Activated T-helper 2 cell treated with anti-CD3 and anti-CD28 coated beads, Interferon-gamma antibody, Interleukin-2, Interleukin-4, amounts not matched to agents 10 μg/mL and 5 μg/mL and 100 μg/mL, durations not matched to agents 14 hours and 24 hours and 36 hours (primary cell): ENCODE data around the gene SIGLEC11. TPM values are rescaled to one million over a fixed set of nuclear protein-coding genes. Genes with fewer than 3 reads are reported as not detected.
A peak's percentile ranks its signal among the peaks of the same experiment; 100 is the strongest.

ENCODE experiments used
- DNase-seq: peaks from one replicate; pipeline ENCODE4 v3.0.0; 2021; ENCODE audit warnings: low spot score
- H3K27ac Mint-ChIP-seq: one replicate; pipeline ENCODE4 v1.8.0; 2021; ENCODE audit warnings: mixed read lengths
- H3K27me3 Mint-ChIP-seq: one replicate; pipeline ENCODE4 v1.8.0; 2021; ENCODE audit warnings: low read depth, mixed read lengths
- H3K36me3 Mint-ChIP-seq: one replicate; pipeline ENCODE4 v1.8.0; 2021; ENCODE audit warnings: low read depth, mixed read lengths
- H3K4me1 Mint-ChIP-seq: one replicate; pipeline ENCODE4 v1.8.0; 2021; ENCODE audit warnings: low read depth, mixed read lengths
- H3K4me3 Mint-ChIP-seq: one replicate; pipeline ENCODE4 v1.8.0; 2021; ENCODE audit warnings: low read depth, mild to moderate bottlenecking, moderate library complexity, mixed read lengths
- H3K9me3 Mint-ChIP-seq: one replicate; pipeline ENCODE4 v1.8.0; 2021; ENCODE audit warnings: mixed read lengths
- intact Hi-C: fragments of 100-400 bp; cut with micrococcal nuclease; formaldehyde crosslinking; loops from one replicate; pipeline ENCODE4 v1.15.1; 2023
- total RNA-seq: library from RNA; stranded (reverse); gene quantifications from 2 replicates; pipeline ENCODE4 v1.2.3, GENCODE V29; 2022

The SIGLEC11 gene
- total RNA-seq, 1 donor from 2014 or later, result not detected

DNA sequence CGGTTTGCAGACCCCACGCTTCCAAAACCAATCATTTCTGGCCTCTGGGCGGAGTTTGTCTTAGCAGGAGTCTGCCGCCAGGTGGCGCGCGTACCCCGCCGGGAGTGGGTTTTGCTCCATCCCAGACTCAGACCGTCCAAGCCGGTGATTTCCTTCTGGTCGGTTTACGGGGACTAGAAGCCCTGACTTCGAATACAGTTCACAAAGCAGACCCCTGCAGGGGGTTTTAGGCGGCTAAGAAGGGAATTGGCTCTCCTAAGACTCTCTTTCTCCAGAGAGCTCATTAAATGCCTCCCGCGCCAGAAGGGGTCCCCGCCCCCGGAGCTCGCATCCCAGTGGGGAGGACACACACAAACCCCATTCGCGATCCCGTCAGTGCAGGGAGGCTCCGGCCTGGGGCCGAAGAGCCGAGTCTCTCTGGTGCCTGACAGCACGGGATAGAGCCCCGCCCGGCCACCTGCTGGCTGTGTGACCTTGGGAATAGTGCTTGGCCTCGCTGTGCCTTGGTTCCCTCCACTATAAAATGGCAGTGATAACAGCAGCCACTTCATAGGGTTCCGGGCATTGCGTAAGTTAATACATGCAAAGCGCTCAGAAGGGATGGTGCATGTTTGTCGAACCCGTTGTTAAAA is 23.1 kb downstream of the SIGLEC11 start:
- Mint-ChIP-seq H3K36me3 (peaks cover 10% of the 10 kb centered on the region), H3K9me3 (no peaks in the 10 kb centered on the region), H3K4me3 (no peak overlapping the region), H3K4me1 (peaks cover 4% of the 10 kb centered on the region), H3K27me3 (no peaks in the 10 kb centered on the region), H3K27ac (no peak overlapping the region)
- peak; percentile 64 for DNase-seq
- intact Hi-C loops, result loop anchor here (1.0 kb wide), 1 partner anchor 45 kb away; no protein-coding TSS in a partner anchor

DNA sequence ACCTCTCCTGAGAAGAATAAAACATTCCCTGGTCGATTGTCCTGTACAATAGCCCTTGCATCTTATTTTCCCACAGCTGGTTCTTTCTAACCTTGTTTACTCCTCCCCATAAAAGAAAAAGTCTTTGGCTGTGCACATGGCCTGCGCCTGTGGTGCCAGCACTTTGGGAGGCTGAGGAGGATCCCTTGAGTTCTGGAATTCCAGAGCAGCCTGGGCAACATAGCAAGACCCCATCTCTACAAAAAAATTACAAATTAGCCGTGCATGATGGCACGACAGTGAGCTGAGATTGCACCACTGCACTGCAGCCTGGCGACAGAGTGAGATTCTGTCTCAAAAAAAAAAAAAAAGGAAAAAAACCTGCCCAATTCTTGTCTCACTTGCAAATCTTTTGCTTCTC is 24.4 kb downstream of the SIGLEC11 start:
- intact Hi-C loops, result no loop called here
- no peak overlapping the region for H3K27ac Mint-ChIP-seq
- DNase-seq, result no peak
- no peak overlapping the region for H3K4me3 Mint-ChIP-seq
- H3K27me3 Mint-ChIP-seq, result no peaks in the 10 kb centered on the region
- no peaks in the 10 kb centered on the region for H3K9me3 Mint-ChIP-seq
- H3K36me3 Mint-ChIP-seq, result peaks cover 20% of the 10 kb centered on the region
- peaks cover 9% of the 10 kb centered on the region for H3K4me1 Mint-ChIP-seq

DNA sequence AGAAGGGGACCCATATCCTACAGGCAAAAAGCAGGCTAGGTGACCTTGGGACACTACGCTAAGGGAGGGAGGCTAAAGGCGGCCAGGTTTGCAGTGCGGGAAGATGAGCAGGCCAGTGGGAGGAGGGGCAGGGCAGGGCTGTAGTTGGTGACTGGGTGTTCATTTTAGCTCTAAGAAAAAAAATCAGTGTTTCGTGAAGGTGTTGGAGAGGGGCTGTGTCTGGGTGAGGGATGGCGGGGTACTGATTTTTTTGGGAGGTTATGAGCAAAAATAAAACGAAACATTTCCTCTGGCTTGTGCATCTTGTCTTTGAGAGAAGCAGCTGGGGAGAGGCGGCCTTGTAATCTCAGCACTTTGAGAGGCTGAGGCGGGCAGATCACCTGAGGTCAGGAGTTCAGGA is 27.3 kb downstream of the SIGLEC11 start:
- no peak for DNase-seq
- intact Hi-C loops, result no loop called here
- Mint-ChIP-seq H3K4me1 (peaks cover 19% of the 10 kb centered on the region), H3K27me3 (no peaks in the 10 kb centered on the region), H3K27ac (no peak overlapping the region), H3K4me3 (no peak overlapping the region), H3K9me3 (no peaks in the 10 kb centered on the region), H3K36me3 (peaks cover 42% of the 10 kb centered on the region)

DNA sequence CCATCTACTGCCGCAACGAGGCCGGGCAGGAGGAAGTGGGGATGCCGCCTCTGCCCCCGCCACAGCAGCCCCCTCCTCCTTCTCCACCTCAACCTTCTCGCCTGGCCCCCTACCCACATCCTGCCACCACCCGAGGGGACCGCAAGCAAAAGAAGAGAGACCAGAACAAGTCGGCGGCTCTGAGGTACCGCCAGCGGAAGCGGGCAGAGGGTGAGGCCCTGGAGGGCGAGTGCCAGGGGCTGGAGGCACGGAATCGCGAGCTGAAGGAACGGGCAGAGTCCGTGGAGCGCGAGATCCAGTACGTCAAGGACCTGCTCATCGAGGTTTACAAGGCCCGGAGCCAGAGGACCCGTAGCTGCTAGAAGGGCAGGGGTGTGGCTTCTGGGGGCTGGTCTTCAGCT is 28.2 kb downstream of the SIGLEC11 start:
- intact Hi-C loops, result no loop called here
- Mint-ChIP-seq H3K36me3 (peaks cover 48% of the 10 kb centered on the region), H3K4me1 (peaks cover 21% of the 10 kb centered on the region), H3K4me3 (no peak overlapping the region), H3K27me3 (no peaks in the 10 kb centered on the region), H3K9me3 (no peaks in the 10 kb centered on the region), H3K27ac (peak overlapping the region; percentile 4)
- DNase-seq, result peak; percentile 37

DNA sequence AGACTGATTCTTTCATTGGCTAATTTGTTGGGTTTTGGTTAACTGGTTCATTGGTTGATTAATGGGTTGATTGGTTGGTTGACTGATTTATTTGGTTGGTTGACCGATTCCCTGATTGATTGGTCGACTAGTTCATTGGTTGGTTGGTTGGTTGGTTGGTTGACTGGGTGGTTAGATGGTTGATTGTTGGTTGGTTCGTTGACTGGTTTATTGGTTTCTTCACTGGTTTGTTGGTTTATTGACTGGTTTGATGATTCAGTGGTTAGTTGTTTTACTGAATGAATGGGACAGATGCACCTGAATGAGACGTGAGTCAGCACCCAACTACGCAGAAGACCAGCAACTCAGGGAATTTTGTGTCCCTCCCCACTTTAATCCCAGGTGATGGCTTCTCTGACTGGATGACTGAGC is 28.9 kb downstream of the SIGLEC11 start:
- H3K4me3 Mint-ChIP-seq, result peak overlapping the region; percentile 10
- H3K27ac Mint-ChIP-seq, result no peak overlapping the region
- H3K9me3 Mint-ChIP-seq, result no peaks in the 10 kb centered on the region
- no peaks in the 10 kb centered on the region for H3K27me3 Mint-ChIP-seq
- no peak for DNase-seq
- intact Hi-C loops, result no loop called here
- peaks cover 28% of the 10 kb centered on the region for H3K4me1 Mint-ChIP-seq
- H3K36me3 Mint-ChIP-seq, result peaks cover 55% of the 10 kb centered on the region

DNA sequence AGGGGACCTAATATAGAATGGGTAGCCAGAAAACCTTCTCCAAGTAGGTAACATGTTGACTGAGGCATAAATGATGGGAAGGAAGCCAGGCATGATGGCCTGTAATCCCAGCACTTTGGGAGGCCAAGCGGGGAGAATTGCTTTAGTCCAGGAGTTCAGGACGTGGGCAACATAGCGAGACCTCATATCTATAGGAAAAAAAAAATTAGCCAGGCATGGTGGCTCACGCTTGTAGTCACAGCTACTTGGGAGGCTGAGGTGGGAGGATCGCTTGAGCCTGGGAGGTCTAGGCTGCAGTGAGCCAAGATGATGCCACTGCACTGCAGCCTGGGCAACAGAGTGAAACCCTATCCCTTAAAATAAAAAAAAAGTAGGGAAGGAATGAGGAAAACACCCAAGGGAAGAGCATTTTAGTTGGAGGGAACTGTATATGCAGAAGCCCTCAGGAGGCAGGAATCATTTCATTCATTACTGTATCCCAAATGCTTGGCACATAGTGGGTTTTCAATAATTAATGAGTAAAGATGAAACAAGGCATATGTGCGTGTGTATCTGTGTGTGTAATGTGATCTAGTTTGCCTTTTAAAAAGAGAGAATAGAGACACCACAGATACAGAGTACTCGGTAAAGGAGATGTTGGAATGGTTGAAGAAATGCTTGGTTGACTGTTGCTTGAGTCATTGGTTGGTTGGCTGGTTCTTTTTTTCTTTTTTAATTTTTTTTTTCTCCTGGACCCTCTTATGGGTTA is 29.5 kb downstream of the SIGLEC11 start:
- intact Hi-C loops, result no loop called here
- Mint-ChIP-seq H3K4me1 (peaks cover 29% of the 10 kb centered on the region), H3K9me3 (no peaks in the 10 kb centered on the region), H3K27me3 (no peaks in the 10 kb centered on the region), H3K27ac (no peak overlapping the region), H3K36me3 (peaks cover 59% of the 10 kb centered on the region), H3K4me3 (peak overlapping the region; percentile 5)
- DNase-seq, result no peak

DNA sequence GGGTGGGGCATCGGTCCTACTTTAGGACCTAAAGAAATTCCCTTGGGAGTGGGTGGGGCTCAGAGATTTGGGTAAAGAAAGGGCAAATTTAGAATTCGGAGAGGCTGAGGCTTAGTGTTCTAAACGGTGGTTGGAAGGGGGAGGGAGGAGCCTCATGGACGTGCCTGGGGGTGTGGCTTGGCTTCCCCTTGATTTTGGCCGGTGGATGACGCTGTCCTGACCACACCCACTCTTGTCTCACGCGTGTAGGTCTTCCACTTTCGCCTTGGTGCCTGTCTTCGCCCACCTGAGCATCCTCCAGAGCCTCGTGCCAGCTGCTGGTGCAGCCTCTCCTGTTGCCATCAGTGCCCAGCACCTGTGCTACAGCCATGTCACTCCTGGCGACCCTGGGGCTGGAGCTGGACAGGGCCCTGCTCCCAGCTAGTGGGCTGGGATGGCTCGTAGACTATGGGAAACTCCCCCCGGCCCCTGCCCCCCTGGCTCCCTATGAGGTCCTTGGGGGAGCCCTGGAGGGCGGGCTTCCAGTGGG is 30.4 kb downstream of the SIGLEC11 start:
- no peak for DNase-seq
- intact Hi-C loops, result no loop called here
- H3K4me1 Mint-ChIP-seq, result peaks cover 31% of the 10 kb centered on the region

DNA sequence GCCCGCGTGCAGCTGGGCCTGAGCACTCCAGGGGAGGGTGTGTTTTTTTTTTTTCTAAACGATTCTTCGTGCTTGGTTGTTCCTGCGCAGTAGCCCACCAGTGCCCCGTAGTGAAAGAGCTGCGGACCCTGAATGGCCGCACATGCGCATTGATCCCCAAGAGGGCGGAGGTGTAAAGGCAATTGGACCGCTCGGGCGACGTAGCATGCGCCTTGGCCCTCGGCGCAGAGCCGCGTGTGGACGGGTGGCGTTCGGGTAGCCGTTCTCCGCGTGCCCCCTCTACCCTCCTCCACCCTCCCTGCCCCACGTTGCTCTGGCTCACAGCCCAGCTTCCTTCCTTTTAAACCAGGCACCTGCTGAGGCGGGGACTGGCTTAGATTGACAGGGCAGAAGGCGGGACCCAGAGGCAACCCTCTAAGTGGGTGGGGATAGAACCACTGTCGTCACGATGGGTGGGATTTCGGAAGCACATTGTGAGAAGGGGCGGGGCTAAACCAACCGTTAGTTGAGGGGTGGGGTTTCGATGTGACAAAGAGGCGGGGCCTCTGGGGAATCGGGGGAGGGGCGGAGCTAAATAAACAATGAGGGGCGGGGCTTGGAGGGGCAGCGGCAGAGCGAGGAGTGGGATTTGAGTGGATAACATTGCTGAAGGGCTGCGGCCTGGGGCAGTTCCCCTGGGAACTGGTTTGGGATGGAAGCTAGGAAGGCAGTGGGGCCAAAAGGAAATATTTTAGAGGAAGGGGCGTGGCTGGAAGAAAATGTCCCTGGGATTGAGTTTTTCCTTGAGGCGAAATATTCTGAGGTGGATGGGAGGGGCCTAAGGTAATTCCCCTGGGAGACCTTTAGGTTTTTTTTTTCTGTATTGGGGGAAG is 31.1 kb downstream of the SIGLEC11 start:
- DNase-seq, result peak; percentile 92
- Mint-ChIP-seq H3K27ac (peak overlapping the region; percentile 98), H3K36me3 (peaks cover 72% of the 10 kb centered on the region), H3K4me3 (peak overlapping the region; percentile 98), H3K9me3 (no peaks in the 10 kb centered on the region), H3K27me3 (no peaks in the 10 kb centered on the region), H3K4me1 (peaks cover 36% of the 10 kb centered on the region)
- intact Hi-C loops, result loop anchor here (2.0 kb wide), 4 partner anchors 33 to 399 kb away; partner anchors contain the start of genes AKT1S1, IL4I1, KCNC3 and RRAS

More for the DNA sequence above, 30.4 kb downstream of the SIGLEC11 start:
- Mint-ChIP-seq H3K9me3 (no peaks in the 10 kb centered on the region), H3K4me3 (peak overlapping the region; percentile 98), H3K27ac (no peak overlapping the region), H3K36me3 (peaks cover 65% of the 10 kb centered on the region), H3K27me3 (no peaks in the 10 kb centered on the region)

DNA sequence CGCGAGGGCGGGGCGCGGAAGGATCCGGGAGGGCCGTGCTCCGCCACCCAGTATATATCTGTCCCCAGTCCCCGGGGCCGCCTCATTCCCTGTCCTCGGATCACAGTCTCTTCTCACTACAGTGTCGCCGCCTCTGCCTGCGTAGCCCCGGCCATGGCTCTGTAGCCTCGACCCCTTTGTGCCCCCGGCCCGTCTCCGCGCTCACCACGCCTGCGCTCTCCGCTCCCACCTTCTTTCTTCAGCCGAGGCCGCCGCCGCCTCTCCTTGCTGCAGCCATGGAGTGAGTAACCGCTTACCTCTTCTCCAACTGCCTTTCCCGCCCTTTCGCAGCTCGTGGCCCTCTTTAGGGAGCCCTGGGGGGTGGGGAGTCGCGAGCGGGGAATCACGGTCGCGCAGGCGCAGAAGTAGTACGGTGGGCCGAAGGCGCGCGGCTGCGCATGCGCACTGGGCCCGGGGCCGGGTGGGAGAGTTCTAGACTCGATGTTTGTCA is 31.8 kb downstream of the SIGLEC11 start, which contains the start of the genes ATF5 and NUP62:
Gene ATF5, plus strand, starts transcription at position 85 of the 490 bp plus-strand sequence. CDS start 1,646 bp downstream, outside the sequence.
Gene NUP62, minus strand, starts transcription at position 384 of the 490 bp plus-strand sequence. CDS start 19,697 bp downstream, outside the sequence.
- Mint-ChIP-seq H3K27ac (peak within 1 kb of the TSS; percentile 98), H3K9me3 (no peaks in the 10 kb centered on the region), H3K36me3 (peaks cover 79% of the 10 kb centered on the region), H3K27me3 (no peaks in the 10 kb centered on the region), H3K4me3 (peak within 1 kb of the TSS; percentile 98), H3K4me1 (peaks cover 36% of the 10 kb centered on the region)
- peak; percentile 90 for DNase-seq
- intact Hi-C loops, result loop anchor here (2.0 kb wide), 4 partner anchors 32 to 400 kb away; partner anchors contain the start of genes AKT1S1, IL4I1, KCNC3 and RRAS

DNA sequence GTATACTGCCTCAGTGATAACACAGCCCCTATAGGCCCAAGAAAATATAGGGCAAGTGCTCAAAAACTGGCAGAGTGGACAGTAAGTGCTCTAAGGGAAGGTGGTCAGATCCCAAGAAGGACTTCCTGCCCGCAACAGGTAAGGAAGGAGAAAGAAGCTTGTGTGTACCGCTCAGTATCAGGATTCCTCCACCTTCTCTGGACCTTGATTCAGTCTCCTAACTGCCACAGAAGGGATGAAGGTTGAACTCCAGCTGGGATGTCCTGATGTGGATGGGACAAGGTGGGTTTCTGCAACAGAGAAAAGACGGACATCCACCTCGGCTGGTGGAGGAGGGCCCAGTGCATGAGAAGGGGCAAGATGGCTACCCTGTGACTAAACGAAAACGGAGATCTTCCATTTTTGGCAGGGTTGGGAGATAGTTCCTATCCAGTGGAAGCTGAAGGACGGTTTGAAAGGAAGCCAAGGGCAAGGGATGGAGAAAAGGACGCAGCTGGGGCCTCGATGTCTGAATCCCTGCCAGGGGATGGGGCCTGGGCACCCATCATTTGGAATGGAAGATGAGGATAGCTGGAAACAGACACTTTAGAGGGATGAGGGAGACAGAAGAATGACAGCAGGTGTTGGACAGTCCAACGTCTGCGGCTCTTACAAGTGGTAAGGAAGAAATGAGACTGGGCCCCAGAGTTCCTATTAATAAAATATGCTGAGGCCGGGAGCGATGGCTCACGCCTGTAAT is 33.3 kb downstream of the SIGLEC11 start:
- peaks cover 82% of the 10 kb centered on the region for H3K36me3 Mint-ChIP-seq
- H3K4me1 Mint-ChIP-seq, result peaks cover 34% of the 10 kb centered on the region
- H3K27me3 Mint-ChIP-seq, result no peaks in the 10 kb centered on the region
- no peak for DNase-seq
- intact Hi-C loops, result loop anchor here (2.0 kb wide), 4 partner anchors 31 to 401 kb away; partner anchors contain the start of genes AKT1S1, IL4I1, KCNC3 and RRAS
- no peaks in the 10 kb centered on the region for H3K9me3 Mint-ChIP-seq
- peak overlapping the region; percentile 98 for H3K4me3 Mint-ChIP-seq
- H3K27ac Mint-ChIP-seq, result peak overlapping the region; percentile 80

DNA sequence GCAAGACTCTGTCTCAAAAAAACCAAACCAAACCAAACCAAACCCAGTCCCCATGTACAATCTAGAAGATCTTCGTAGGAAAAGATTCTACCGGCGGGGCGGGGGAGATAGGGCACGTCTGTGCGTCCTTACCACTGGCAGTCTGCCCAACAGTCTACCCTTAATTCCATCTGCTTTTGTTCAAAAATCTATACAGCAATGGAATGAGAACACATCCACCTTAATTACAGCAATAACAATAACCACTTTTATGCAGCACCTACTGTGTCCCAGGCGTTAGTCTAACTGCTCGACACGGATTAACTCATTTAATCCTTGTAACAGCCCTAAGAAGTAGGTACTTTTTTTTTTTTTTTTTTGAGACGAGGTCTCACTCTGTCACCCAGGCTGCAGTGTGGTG is 34.5 kb downstream of the SIGLEC11 start:
- Mint-ChIP-seq H3K27ac (no peak overlapping the region), H3K27me3 (no peaks in the 10 kb centered on the region), H3K36me3 (peaks cover 83% of the 10 kb centered on the region), H3K4me3 (no peak overlapping the region), H3K9me3 (no peaks in the 10 kb centered on the region), H3K4me1 (peaks cover 37% of the 10 kb centered on the region)
- intact Hi-C loops, result no loop called here
- DNase-seq, result no peak
